Liver (tissue), 3 donors: ENCODE measurements around the gene ACTN4.
A peak's percentile ranks its signal among the peaks of the same experiment; 100 is the strongest.

Experiments used
- CTCF ChIP-seq: fragments of 150-350 bp; IDR thresholded peaks from 2 replicates; pipeline ENCODE4 v1.5.1; 2017; ENCODE audit warnings: improper control_type of control experiment, low read depth, low read length; ENCODE audit not compliant: missing input control
- EGR1 ChIP-seq, 2 donors: IDR thresholded peaks; 2 replicates each; pipeline ENCODE4 v1.6.1; 2016 to 2018; ENCODE audit warnings: antibody characterized with exemption in 2 of 2, low read depth in 2 of 2
- FOXA1 ChIP-seq: IDR thresholded peaks from 2 replicates; pipeline ENCODE4 v1.6.1; 2016; ENCODE audit warnings: antibody characterized with exemption
- GABPA ChIP-seq, 2 donors: IDR thresholded peaks in 1 of 2; conservative IDR thresholded peaks in 1 of 2; 2 replicates each; pipeline ENCODE4 v1.6.1; 2016; ENCODE audit warnings: antibody characterized with exemption in 2 of 2, mild to moderate bottlenecking in 1 of 2, moderate library complexity in 1 of 2
- HNF4A ChIP-seq, 2 donors: conservative IDR thresholded peaks; 2 replicates each; pipeline ENCODE4 v1.6.1; 2016; ENCODE audit warnings: antibody characterized with exemption in 2 of 2, mild to moderate bottlenecking in 2 of 2
- JUND ChIP-seq, 2 donors: IDR thresholded peaks; 2 replicates each; pipeline ENCODE4 v1.6.1; 2016; ENCODE audit warnings: antibody characterized with exemption in 2 of 2
- RAD21 ChIP-seq, 2 donors: IDR thresholded peaks; 2 replicates each; pipeline ENCODE4 v1.6.1; 2016; ENCODE audit warnings: antibody characterized with exemption in 2 of 2, mild to moderate bottlenecking in 2 of 2
- RXRA ChIP-seq, 2 donors: IDR thresholded peaks; 2 replicates each; pipeline ENCODE4 v1.6.1; 2017 to 2018; ENCODE audit warnings: antibody characterized with exemption in 2 of 2, mild to moderate bottlenecking in 1 of 2
- TAF1 ChIP-seq: conservative IDR thresholded peaks from 2 replicates; pipeline ENCODE4 v1.6.1; 2016; ENCODE audit warnings: antibody characterized with exemption, mild to moderate bottlenecking
- YY1 ChIP-seq: IDR thresholded peaks from 2 replicates; pipeline ENCODE4 v1.6.1; 2016; ENCODE audit warnings: antibody characterized with exemption, mild to moderate bottlenecking
- ZBTB33 ChIP-seq: IDR thresholded peaks from 2 replicates; pipeline ENCODE4 v1.6.1; 2016; ENCODE audit warnings: antibody characterized with exemption
- TF ChIP-seq, protein P1 (sequence below): IDR thresholded peaks from 2 replicates; pipeline ENCODE4 v1.6.1; 2016; ENCODE audit warnings: antibody characterized with exemption
- TF ChIP-seq, protein P2 (sequence below): IDR thresholded peaks from 2 replicates; pipeline ENCODE4 v1.6.1; 2016; ENCODE audit warnings: antibody characterized with exemption, mild to moderate bottlenecking
- TF ChIP-seq, protein P3 (sequence below): IDR thresholded peaks from 2 replicates; pipeline ENCODE4 v1.6.1; 2016; ENCODE audit warnings: antibody characterized with exemption
- donor health status: healthy.
- donor health status: healthy.

DNA sequence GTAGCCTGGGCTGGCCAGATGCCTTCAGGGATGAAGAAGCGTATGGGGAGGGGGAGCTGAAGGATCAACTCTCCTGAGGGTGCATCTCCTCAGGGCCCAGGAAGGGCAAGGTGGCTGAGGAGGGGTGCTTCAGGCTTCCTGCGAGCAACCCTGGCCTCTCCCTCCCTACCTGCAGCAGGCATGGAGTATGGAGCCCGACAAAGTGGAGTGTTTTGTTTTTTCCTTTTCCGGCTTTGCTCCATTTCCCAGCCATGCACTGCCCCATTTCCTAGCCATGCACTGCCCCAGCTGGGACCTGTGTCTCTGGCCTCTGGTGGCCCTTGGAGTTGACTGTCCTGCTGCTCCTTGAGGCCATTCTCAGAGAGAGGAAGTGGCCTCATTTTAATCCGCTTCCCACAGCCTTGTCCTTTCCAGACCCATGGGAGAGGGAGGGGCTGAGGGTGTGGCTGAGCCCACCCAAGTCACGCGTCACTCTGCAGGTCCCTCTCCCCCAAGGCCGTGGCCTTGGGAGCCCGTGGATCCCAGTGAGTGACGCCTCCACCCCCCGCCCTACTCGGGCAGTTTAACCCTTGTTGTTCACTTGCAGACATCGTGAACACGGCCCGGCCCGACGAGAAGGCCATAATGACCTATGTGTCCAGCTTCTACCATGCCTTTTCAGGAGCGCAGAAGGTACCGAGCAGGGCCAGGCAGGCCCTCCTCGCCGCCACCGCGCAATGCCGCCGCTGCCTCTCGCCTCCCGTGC lies 62.4 kb downstream of the ACTN4 start:
- TF ChIP-seq, protein P1, sequence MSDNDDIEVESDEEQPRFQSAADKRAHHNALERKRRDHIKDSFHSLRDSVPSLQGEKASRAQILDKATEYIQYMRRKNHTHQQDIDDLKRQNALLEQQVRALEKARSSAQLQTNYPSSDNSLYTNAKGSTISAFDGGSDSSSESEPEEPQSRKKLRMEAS: no peak
- TF ChIP-seq, protein P2, sequence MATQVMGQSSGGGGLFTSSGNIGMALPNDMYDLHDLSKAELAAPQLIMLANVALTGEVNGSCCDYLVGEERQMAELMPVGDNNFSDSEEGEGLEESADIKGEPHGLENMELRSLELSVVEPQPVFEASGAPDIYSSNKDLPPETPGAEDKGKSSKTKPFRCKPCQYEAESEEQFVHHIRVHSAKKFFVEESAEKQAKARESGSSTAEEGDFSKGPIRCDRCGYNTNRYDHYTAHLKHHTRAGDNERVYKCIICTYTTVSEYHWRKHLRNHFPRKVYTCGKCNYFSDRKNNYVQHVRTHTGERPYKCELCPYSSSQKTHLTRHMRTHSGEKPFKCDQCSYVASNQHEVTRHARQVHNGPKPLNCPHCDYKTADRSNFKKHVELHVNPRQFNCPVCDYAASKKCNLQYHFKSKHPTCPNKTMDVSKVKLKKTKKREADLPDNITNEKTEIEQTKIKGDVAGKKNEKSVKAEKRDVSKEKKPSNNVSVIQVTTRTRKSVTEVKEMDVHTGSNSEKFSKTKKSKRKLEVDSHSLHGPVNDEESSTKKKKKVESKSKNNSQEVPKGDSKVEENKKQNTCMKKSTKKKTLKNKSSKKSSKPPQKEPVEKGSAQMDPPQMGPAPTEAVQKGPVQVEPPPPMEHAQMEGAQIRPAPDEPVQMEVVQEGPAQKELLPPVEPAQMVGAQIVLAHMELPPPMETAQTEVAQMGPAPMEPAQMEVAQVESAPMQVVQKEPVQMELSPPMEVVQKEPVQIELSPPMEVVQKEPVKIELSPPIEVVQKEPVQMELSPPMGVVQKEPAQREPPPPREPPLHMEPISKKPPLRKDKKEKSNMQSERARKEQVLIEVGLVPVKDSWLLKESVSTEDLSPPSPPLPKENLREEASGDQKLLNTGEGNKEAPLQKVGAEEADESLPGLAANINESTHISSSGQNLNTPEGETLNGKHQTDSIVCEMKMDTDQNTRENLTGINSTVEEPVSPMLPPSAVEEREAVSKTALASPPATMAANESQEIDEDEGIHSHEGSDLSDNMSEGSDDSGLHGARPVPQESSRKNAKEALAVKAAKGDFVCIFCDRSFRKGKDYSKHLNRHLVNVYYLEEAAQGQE: no peak
- no peak for TF ChIP-seq TAF1
- no peak for TF ChIP-seq CTCF
- no peak for TF ChIP-seq EGR1 (IDR thresholded peaks at IDR 0.05; ENCODE audit: low read depth in 2 of 2)
- TF ChIP-seq YY1: no peak
- peak in 1 of 2 donors; percentile 7 for TF ChIP-seq RAD21 (IDR thresholded peaks at IDR 0.05)
- no peak for TF ChIP-seq HNF4A (conservative IDR thresholded peaks at IDR 0.05)
- TF ChIP-seq JUND (IDR thresholded peaks at IDR 0.05): no peak
- no peak for TF ChIP-seq FOXA1
- TF ChIP-seq ZBTB33: no peak
- TF ChIP-seq, protein P3, sequence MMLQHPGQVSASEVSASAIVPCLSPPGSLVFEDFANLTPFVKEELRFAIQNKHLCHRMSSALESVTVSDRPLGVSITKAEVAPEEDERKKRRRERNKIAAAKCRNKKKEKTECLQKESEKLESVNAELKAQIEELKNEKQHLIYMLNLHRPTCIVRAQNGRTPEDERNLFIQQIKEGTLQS: no peak
- TF ChIP-seq RXRA (IDR thresholded peaks at IDR 0.05): peak in 1 of 2 donors; percentile 54
- no peak for TF ChIP-seq GABPA (IDR thresholded peaks at IDR 0.05 in 1 of 2, conservative IDR thresholded peaks at IDR 0.05 in 1 of 2)
